ENCODE data around the gene HSPH1. TPM values are rescaled to one million over a fixed set of nuclear protein-coding genes. Genes with fewer than 3 reads are reported as not detected.

HSPH1 gene
- total and polyA plus RNA-seq, 12 donors: 19.8 to 122 (median 48.2) TPM

GRCh38 chr13:31196992-31197391 is 35.3 kb upstream of the HSPH1 start:
- intact Hi-C loops (cut with DNase I): loop anchor here (10.0 kb wide), 1 partner anchor 228 kb away; no protein-coding TSS in a partner anchor
- DNase-seq: no peak
- TF ChIP-seq CTCF (IDR thresholded peaks at IDR 0.05): no peak
- TF ChIP-seq POLR2A (IDR thresholded peaks at IDR 0.05): no peak
- peaks cover 11 to 16% of the 10 kb centered on the region in 2 donors for H3K4me1 ChIP-seq (replicated peaks in 1 of 2)
- no peaks in the 10 kb centered on the region for H3K27me3 ChIP-seq
- H3K9me3 ChIP-seq (replicated peaks in 1 of 3): no peaks in the 10 kb centered on the region
- no peak overlapping the region for H3K4me3 ChIP-seq
- H3K36me3 ChIP-seq (replicated peaks in 1 of 2): no peaks in the 10 kb centered on the region
- no peak overlapping the region for H3K27ac ChIP-seq
- WGBS, 4 donors: 94 to 97% (median 96%) methylated on average over 6 of the region's 6 CpGs

GRCh38 chr13:31195616-31196015 is 33.9 kb upstream of the HSPH1 start:
- WGBS, 4 donors: 92 to 97% (median 97%) methylated on average over 4 of the region's 4 CpGs
- TF ChIP-seq CTCF (IDR thresholded peaks at IDR 0.05) (no peak), POLR2A (IDR thresholded peaks at IDR 0.05) (no peak)
- intact Hi-C loops (cut with DNase I): loop anchor here (10.0 kb wide), 1 partner anchor 229 kb away; no protein-coding TSS in a partner anchor
- Histone ChIP-seq H3K4me3 (no peak overlapping the region), H3K9me3 (replicated peaks in 1 of 3) (no peaks in the 10 kb centered on the region), H3K36me3 (replicated peaks in 1 of 2) (no peaks in the 10 kb centered on the region), H3K27ac (no peak overlapping the region), H3K4me1 (replicated peaks in 1 of 2) (peaks cover 0 to 5% of the 10 kb centered on the region in 2 donors), H3K27me3 (no peaks in the 10 kb centered on the region)
- no peak for DNase-seq

GRCh38 chr13:31192306-31192705 is 30.6 kb upstream of the HSPH1 start:
- no peak overlapping the region for H3K4me3 ChIP-seq
- H3K36me3 ChIP-seq (replicated peaks in 1 of 2): no peaks in the 10 kb centered on the region
- no peaks in the 10 kb centered on the region for H3K9me3 ChIP-seq (replicated peaks in 1 of 3)
- TF ChIP-seq POLR2A (IDR thresholded peaks at IDR 0.05) (no peak), CTCF (IDR thresholded peaks at IDR 0.05) (no peak)
- intact Hi-C loops (cut with DNase I): loop anchor here (10.0 kb wide), 1 partner anchor 232 kb away; no protein-coding TSS in a partner anchor
- H3K4me1 ChIP-seq (replicated peaks in 1 of 2): no peaks in the 10 kb centered on the region
- 92 to 94% (median 93%) methylated on average over 6 of the region's 6 CpGs for WGBS, 4 donors
- no peak for DNase-seq
- H3K27me3 ChIP-seq: no peaks in the 10 kb centered on the region
- no peak overlapping the region for H3K27ac ChIP-seq

GRCh38 chr13:31191748-31192147 is 30.0 kb upstream of the HSPH1 start:
- Histone ChIP-seq H3K9me3 (replicated peaks in 1 of 3) (no peaks in the 10 kb centered on the region), H3K4me1 (replicated peaks in 1 of 2) (no peaks in the 10 kb centered on the region), H3K27me3 (no peaks in the 10 kb centered on the region), H3K4me3 (no peak overlapping the region), H3K36me3 (replicated peaks in 1 of 2) (no peaks in the 10 kb centered on the region), H3K27ac (no peak overlapping the region)
- TF ChIP-seq POLR2A (IDR thresholded peaks at IDR 0.05): no peak
- TF ChIP-seq CTCF (IDR thresholded peaks at IDR 0.05): no peak
- intact Hi-C loops (cut with DNase I): loop anchor here (10.0 kb wide), 1 partner anchor 233 kb away; no protein-coding TSS in a partner anchor
- DNase-seq: no peak
- 81 to 87% (median 85%) methylated on average over 4 of the region's 4 CpGs for WGBS, 4 donors

Data from adrenal gland (tissue), 12 donors.